HepG2 (cell line): ENCODE data around the gene TSC22D3. TPM values are rescaled to one million over a fixed set of nuclear protein-coding genes. Genes with fewer than 3 reads are reported as not detected.

Source experiments
- ATAC-seq: fragments of 200-7000 bp; cut with Tn5 transposase; 3 replicates; pipeline ENCODE4 v1.9.1; 2020; ENCODE audit warnings: mild to moderate bottlenecking, moderate library complexity
- BruUV-seq: library from RNA; stranded (reverse); fragments of 400-500 nt; replicated peaks from 2 replicates; lab custom pipeline; 2021; lab: Mats Ljungman, UMichigan
- CTCF ChIA-PET: fragments of 300-600 bp; formaldehyde crosslinking; extraction: SDS; loops from one replicate; lab custom pipeline; 2021; ENCODE audit warnings: low total read pairs, inconsistent platforms, low intra/inter-chr PET ratio; lab: Yijun Ruan, JAX
- POLR2A ChIA-PET: fragments of 350-600 bp; sonication (Branson Sonifier 250); formaldehyde crosslinking; loops from one replicate; lab custom pipeline; 2020; ENCODE audit warnings: antibody characterized with exemption, inconsistent platforms; lab: Yijun Ruan, JAX
- DNase-seq: peaks from one replicate; pipeline ENCODE4 v3.0.0-alpha.2; 2015; ENCODE audit warnings: low spot score
- FAIRE-seq: peaks from 3 replicates; lab custom pipeline; 2011; peaks lifted over from hg19 to GRCh38; lab: Jason Lieb, UNC
- H2AFZ ChIP-seq: one replicate; pipeline ENCODE4 v1.6.1; 2011; ENCODE audit warnings: low read length, inconsistent platforms
- H3K27ac ChIP-seq: fragments of 300-600 bp; 3 replicates; pipeline ENCODE4 v1.8.0; 2011; ENCODE audit warnings: mixed run types, mild to moderate bottlenecking, mixed read lengths, low read length, inconsistent platforms; ENCODE audit not compliant: insufficient read depth; ENCODE audit errors: extremely low read length
- H3K27me3 ChIP-seq, 2 experiments: fragments of 200-600 bp in 1 of 2; 2 replicates in 1 of 2; 3 replicates in 1 of 2; pipeline versions ENCODE4 v1.6.0 to v1.8.0; 2011; ENCODE audit warnings: low read length in 2 of 2, mild to moderate bottlenecking in 2 of 2, moderate library complexity in 2 of 2, inconsistent platforms in 1 of 2; ENCODE audit not compliant: insufficient read depth in 2 of 2, control insufficient read depth in 1 of 2
- H3K36me3 ChIP-seq, 2 experiments: fragments of 200-600 bp in 1 of 2; replicated peaks in 1 of 2; 2 replicates in 1 of 2; 3 replicates in 1 of 2; pipeline versions ENCODE4 v1.5.1 to v1.8.0; 2011; ENCODE audit warnings: low read length in 2 of 2, inconsistent platforms in 1 of 2; ENCODE audit not compliant: insufficient read depth in 2 of 2, control insufficient read depth in 1 of 2
- H3K4me1 ChIP-seq: 2 replicates; pipeline ENCODE4 v1.5.1; 2012; ENCODE audit warnings: low read length, inconsistent platforms; ENCODE audit not compliant: insufficient read depth
- H3K4me2 ChIP-seq: 2 replicates; pipeline ENCODE4 v1.6.0; 2011; ENCODE audit warnings: low read depth, low read length, inconsistent platforms
- H3K4me3 ChIP-seq, 3 experiments: fragments of 200-600 bp in 1 of 3; sonication (generic), shearing (Covaris generic) in 1 of 3; replicated peaks in 1 of 3; 2 replicates each; pipeline ENCODE4 v1.5.1; 2011 to 2016; ENCODE audit warnings: low read length in 3 of 3, inconsistent platforms in 2 of 3, low read depth in 2 of 3, mild to moderate bottlenecking in 2 of 3, control low read depth in 1 of 3, mixed read lengths in 1 of 3; ENCODE audit not compliant: insufficient read depth in 1 of 3
- H3K79me2 ChIP-seq: one replicate; pipeline ENCODE4 v1.6.1; 2011; ENCODE audit warnings: low read length, inconsistent platforms; ENCODE audit not compliant: insufficient read depth
- H3K9ac ChIP-seq: 2 replicates; pipeline ENCODE4 v1.6.0; 2011; ENCODE audit warnings: mild to moderate bottlenecking, low read depth, low read length, inconsistent platforms; ENCODE audit not compliant: insufficient read depth
- H3K9me3 ChIP-seq: 2 replicates; pipeline ENCODE4 v1.5.1; 2012; ENCODE audit warnings: mild to moderate bottlenecking, low read length
- H4K20me1 ChIP-seq: 2 replicates; pipeline ENCODE4 v1.6.0; 2011; ENCODE audit warnings: inconsistent platforms, mild to moderate bottlenecking, low read length, moderate library complexity; ENCODE audit not compliant: insufficient read depth
- AHR ChIP-seq: IDR thresholded peaks from 2 replicates; pipeline ENCODE4 v1.6.1; 2018; ENCODE audit warnings: missing genetic modification reagents, missing compliant biosample characterization
- ATF7 ChIP-seq, 2 experiments: fragments of 450-650 bp in 1 of 2; sonication (generic) in 1 of 2; formaldehyde crosslinking in 1 of 2; IDR thresholded peaks; 2 replicates each; pipeline versions ENCODE4 v1.4.0 to v1.6.1; 2016 to 2020; ENCODE audit warnings: antibody characterized with exemption in 1 of 2, mild to moderate bottlenecking in 1 of 2, missing genetic modification reagents in 1 of 2
- ATF7-NPFF ChIP-seq: sonication (generic); formaldehyde crosslinking; IDR thresholded peaks from 2 replicates; pipeline ENCODE4 v1.8.1; 2023; ENCODE audit warnings: mild to moderate bottlenecking, low read depth, missing genetic modification reagents, moderate library complexity
- CSRNP2 ChIP-seq: sonication (generic); formaldehyde crosslinking; conservative IDR thresholded peaks from 2 replicates; pipeline ENCODE4 v1.8.0; 2022; ENCODE audit warnings: low read depth, missing genetic modification reagents
- HDAC1 ChIP-seq: sonication (generic); formaldehyde crosslinking; IDR thresholded peaks from 2 replicates; pipeline ENCODE4 v1.5.1; 2020; ENCODE audit warnings: mild to moderate bottlenecking, missing genetic modification reagents
- MTF1 ChIP-seq: sonication (generic); formaldehyde crosslinking; IDR thresholded peaks from 2 replicates; pipeline ENCODE4 v1.5.0; 2020; ENCODE audit warnings: missing genetic modification reagents
- RBAK ChIP-seq: sonication (generic); formaldehyde crosslinking; IDR thresholded peaks from 2 replicates; pipeline ENCODE4 v1.5.1; 2020; ENCODE audit warnings: mild to moderate bottlenecking, missing genetic modification reagents
- RXRB ChIP-seq: IDR thresholded peaks from 2 replicates; pipeline ENCODE4 v1.6.1; 2016; ENCODE audit warnings: borderline replicate concordance, missing genetic modification reagents, missing compliant biosample characterization
- ZBTB21 ChIP-seq: sonication (generic); formaldehyde crosslinking; IDR thresholded peaks from 2 replicates; pipeline ENCODE4 v1.4.0; 2020; ENCODE audit warnings: missing genetic modification reagents
- ZBTB34 ChIP-seq: sonication (generic); formaldehyde crosslinking; IDR thresholded peaks from 2 replicates; pipeline ENCODE4 v1.8.0; 2022; ENCODE audit warnings: mild to moderate bottlenecking, missing genetic modification reagents
- ZMYM3 ChIP-seq: sonication (generic); formaldehyde crosslinking; IDR thresholded peaks from 2 replicates; pipeline ENCODE4 v1.5.1; 2020; ENCODE audit warnings: mild to moderate bottlenecking, missing genetic modification reagents
- ZNF382 ChIP-seq: sonication (generic); formaldehyde crosslinking; IDR thresholded peaks from 2 replicates; pipeline ENCODE4 v1.5.0; 2020; ENCODE audit warnings: missing genetic modification reagents, mild to moderate bottlenecking, borderline replicate concordance
- ZNF550 ChIP-seq: sonication (generic); formaldehyde crosslinking; IDR thresholded peaks from 2 replicates; pipeline ENCODE4 v1.4.0; 2020; ENCODE audit warnings: mild to moderate bottlenecking, missing genetic modification reagents, borderline replicate concordance
- ZNF556 ChIP-seq: sonication (generic); formaldehyde crosslinking; IDR thresholded peaks from 2 replicates; pipeline ENCODE4 v1.4.0; 2020; ENCODE audit warnings: mild to moderate bottlenecking, missing genetic modification reagents, borderline replicate concordance
- ZSCAN12 ChIP-seq: sonication (generic); formaldehyde crosslinking; IDR thresholded peaks from 2 replicates; pipeline ENCODE4 v1.9.0; 2021; ENCODE audit warnings: mild to moderate bottlenecking, missing genetic modification reagents
- WGBS: methylation state at CpG from one replicate; pipeline ENCODE4 v1.1.6; 2017; ENCODE audit warnings: low lambda C conversion rate; 5-methylcytosine and 5-hydroxymethylcytosine counted together
- in situ Hi-C: cut with HindIII; loops from 2 replicates; pipeline ENCODE4 v1.10.0; 2017; ENCODE audit warnings: low pct_unique_long_range_greater_than_20kb; ENCODE audit not compliant: extremely low pct_ligation_motif_present
- intact Hi-C: fragments of 100-400 bp; cut with micrococcal nuclease; formaldehyde crosslinking; loops from one replicate; pipeline ENCODE4 v1.10.0; 2022; ENCODE audit not compliant: unreplicated experiment
- polyA plus RNA-seq, 8 experiments: library from polyadenylated mRNA; depleted of rRNA in 3 of 8; stranded (reverse) in 7 of 8; unstranded in 1 of 8; fragments of >200 nt; fragmentation: Illumina TruSeq in 4 of 8; extraction: Trizol in 4 of 8; gene quantifications; 2 replicates each; pipeline versions ENCODE4 v1.2.1 to v1.2.3, GENCODE V29; 2011 to 2016; ENCODE audit warnings: low read depth in 4 of 8, missing spikeins in 1 of 8, mixed read lengths in 1 of 8; ENCODE audit not compliant: insufficient read depth in 1 of 8
- total RNA-seq, 5 experiments: library from RNA; depleted of rRNA; stranded (reverse); fragments of >200 nt; fragmentation: Illumina TruSeq; extraction: Trizol; gene quantifications; 2 replicates each; pipeline ENCODE4 v1.2.3, GENCODE V29; 2016; ENCODE audit warnings: low read depth in 1 of 5

Gene TSC22D3
- total and polyA plus RNA-seq, 2 of the 13 experiments (the other 11 are each of a cell fraction or from before 2014, with no cell fraction given): 0.82 to 1.5 TPM

- no peak for TF ChIP-seq ZNF382 (CRISPR knock-in tag)
- no peak for TF ChIP-seq ZBTB34
- TF ChIP-seq, all 625 proteins: peak for 0
These were observed 15.1 kb downstream of the TSC22D3 start (continued) for GRCh38 chrX:107760304-107761077.

- no peak overlapping the region for H2AFZ ChIP-seq
- POLR2A ChIA-PET: no interaction called here
- WGBS: 17% methylated on average over 3 of the region's 5 CpGs
- H3K4me2 ChIP-seq: no peak overlapping the region
- H3K4me3 ChIP-seq: no peak overlapping the region
- no peaks in the 10 kb centered on the region for H3K36me3 ChIP-seq
- H4K20me1 ChIP-seq: no peaks in the 10 kb centered on the region
- H3K79me2 ChIP-seq: no peaks in the 10 kb centered on the region
- no peak for ATAC-seq
- no peak for TF ChIP-seq ZNF556
- no peak for TF ChIP-seq CSRNP2
- no peak for TF ChIP-seq ZSCAN12 (CRISPR knock-in tag)
- TF ChIP-seq HDAC1 (CRISPR knock-in tag): no peak
- no peak for TF ChIP-seq ATF7-NPFF (CRISPR knock-in tag)
- no peak for TF ChIP-seq ZNF550 (CRISPR knock-in tag)
- TF ChIP-seq RBAK (CRISPR knock-in tag): no peak
- no peak for TF ChIP-seq MTF1 (CRISPR knock-in tag)
- TF ChIP-seq ZBTB21: no peak
- no peak for TF ChIP-seq RXRB
- TF ChIP-seq AHR (CRISPR knock-in tag): no peak
- no peak for TF ChIP-seq ATF7 (IDR thresholded peaks at IDR 0.05)
- no peak for TF ChIP-seq ATF7 (CRISPR knock-in tag; IDR thresholded peaks at IDR 0.05)
- TF ChIP-seq ZMYM3 (CRISPR knock-in tag): no peak
- H3K9ac ChIP-seq: no peak overlapping the region
- no peak for FAIRE-seq
- CTCF ChIA-PET: no interaction called here
- BruUV-seq: no TSS peak
- no peaks in the 10 kb centered on the region for H3K27me3 ChIP-seq
- in situ Hi-C loops: no loop called here
- DNase-seq: no peak
- intact Hi-C loops: no loop called here
- H3K4me1 ChIP-seq: no peaks in the 10 kb centered on the region
- no peaks in the 10 kb centered on the region for H3K9me3 ChIP-seq
- H3K27ac ChIP-seq: no peak overlapping the region
These were observed 17.3 kb downstream of the TSC22D3 start for GRCh38 chrX:107758231-107758766.
